HCT116 (cell line): ENCODE measurements around the gene CCDC83. TPM values are rescaled to one million over a fixed set of nuclear protein-coding genes. Genes with fewer than 3 reads are reported as not detected.

Experiments used
- ATAC-seq: fragments of 200-7000 bp; cut with Tn5 transposase; 2 replicates; pipeline ENCODE4 v1.9.1; 2020; ENCODE audit warnings: mild to moderate bottlenecking, moderate library complexity
- BruUV-seq: library from RNA; stranded (reverse); fragments of 400-500 nt; replicated peaks from 2 replicates; lab custom pipeline; 2021; lab: Mats Ljungman, UMichigan
- CTCF ChIA-PET: fragments of 300-600 bp; sonication (Branson Sonifier 250); formaldehyde crosslinking; loops from one replicate; lab custom pipeline; 2021; ENCODE audit warnings: antibody characterized with exemption; lab: Charles Lee
- POLR2A ChIA-PET: fragments of 300-600, 350-600 bp; sonication (Branson Sonifier 250); formaldehyde crosslinking; loops from one replicate; lab custom pipeline; 2021; ENCODE audit warnings: antibody characterized with exemption; lab: Charles Lee
- RAD21 ChIA-PET, 2 experiments: fragments of 300-600 bp; sonication (Branson Sonifier 250); formaldehyde crosslinking; loops; one replicate each; lab custom pipeline; 2023; ENCODE audit warnings: low total read pairs in 2 of 2; ENCODE audit not compliant: uncharacterized antibody in 2 of 2, unreplicated experiment in 2 of 2, low non-redundant PET in 1 of 2; lab: Charles Lee
- DNase-seq: peaks from one replicate; pipeline ENCODE4 v3.0.0-alpha.2; 2010; ENCODE audit warnings: low read depth, low spot score
- H2AFZ ChIP-seq: fragments of 200-600 bp; shearing (Covaris generic), sonication (generic); 2 replicates; pipeline ENCODE4 v1.6.1; 2017; ENCODE audit warnings: low read depth, mixed run types, mixed read lengths, antibody characterized with exemption, low read length; ENCODE audit not compliant: poor library complexity, severe bottlenecking
- H3K27ac ChIP-seq: 2 replicates; pipeline ENCODE4 v1.5.1; 2012; ENCODE audit warnings: low read depth, low read length
- H3K27me3 ChIP-seq: fragments of 200-600 bp; sonication (generic); 2 replicates; pipeline ENCODE4 v1.6.1; 2016; ENCODE audit warnings: mixed run types, low read length, mixed read lengths; ENCODE audit not compliant: insufficient read depth
- H3K36me3 ChIP-seq, 2 experiments: fragments of 200-500 bp in 1 of 2; fragments of 200-600 bp in 1 of 2; sonication (Bioruptor generic) in 1 of 2; sonication (generic) in 1 of 2; 2 replicates each; pipeline versions ENCODE4 v1.5.1 to v1.6.1; 2014 to 2016; ENCODE audit warnings: low read length in 2 of 2, inconsistent platforms in 1 of 2, mixed read lengths in 1 of 2, mixed run types in 1 of 2; ENCODE audit not compliant: insufficient read depth in 2 of 2, control insufficient read depth in 1 of 2
- H3K4me1 ChIP-seq, 2 experiments: fragments of 200-600 bp in 1 of 2; sonication (generic) in 1 of 2; 2 replicates each; pipeline versions ENCODE4 v1.5.1 to v1.6.1; 2012 to 2017; ENCODE audit warnings: low read length in 2 of 2, inconsistent platforms in 1 of 2, mild to moderate bottlenecking in 1 of 2, mixed read lengths in 1 of 2, mixed run types in 1 of 2, moderate library complexity in 1 of 2; ENCODE audit not compliant: insufficient read depth in 2 of 2, control insufficient read depth in 1 of 2
- H3K4me2 ChIP-seq: fragments of 200-600 bp; sonication (generic); 2 replicates; pipeline ENCODE4 v1.6.1; 2017; ENCODE audit warnings: mixed run types, low read length, mixed read lengths
- H3K4me3 ChIP-seq, 2 experiments: fragments of 200-600 bp in 1 of 2; sonication (generic) in 1 of 2; replicated peaks in 1 of 2; 2 replicates each; pipeline ENCODE4 v1.5.1; 2011 to 2016; ENCODE audit warnings: low read length in 2 of 2, control low read depth in 1 of 2, low read depth in 1 of 2, mild to moderate bottlenecking in 1 of 2, mixed read lengths in 1 of 2, mixed run types in 1 of 2
- H3K79me2 ChIP-seq: fragments of 200-600 bp; sonication (generic); 2 replicates; pipeline ENCODE4 v1.6.1; 2017; ENCODE audit warnings: mild to moderate bottlenecking, mixed run types, low read length, moderate library complexity, mixed read lengths; ENCODE audit not compliant: insufficient read depth
- H3K9ac ChIP-seq: fragments of 200-600 bp; sonication (generic); 2 replicates; pipeline ENCODE4 v1.6.1; 2016; ENCODE audit warnings: low read length, mixed read lengths
- H3K9me2 ChIP-seq: fragments of 200-600 bp; sonication (generic), shearing (Covaris generic); 2 replicates; pipeline ENCODE4 v1.6.1; 2017; ENCODE audit warnings: mixed run types, mild to moderate bottlenecking, moderate library complexity; ENCODE audit not compliant: insufficient read depth
- H3K9me3 ChIP-seq, 2 experiments: fragments of 200-500 bp in 1 of 2; fragments of 200-600 bp in 1 of 2; sonication (Bioruptor generic) in 1 of 2; sonication (generic) in 1 of 2; 2 replicates each; pipeline ENCODE4 v1.6.1; 2014 to 2017; ENCODE audit warnings: low read length in 2 of 2, mixed read lengths in 2 of 2, inconsistent platforms in 1 of 2, low read depth in 1 of 2, mild to moderate bottlenecking in 1 of 2, mixed run types in 1 of 2, moderate library complexity in 1 of 2; ENCODE audit not compliant: control insufficient read depth in 1 of 2, insufficient read depth in 1 of 2
- H4K20me1 ChIP-seq: fragments of 200-600 bp; sonication (generic), shearing (Covaris generic); 2 replicates; pipeline ENCODE4 v1.6.1; 2017; ENCODE audit warnings: mixed run types, mild to moderate bottlenecking, moderate library complexity; ENCODE audit not compliant: insufficient read depth
- CBX3 ChIP-seq: IDR thresholded peaks from 2 replicates; pipeline ENCODE4 v1.6.1; 2012; ENCODE audit warnings: low read depth
- CEBPB ChIP-seq: IDR thresholded peaks from 2 replicates; pipeline ENCODE4 v1.6.1; 2012; ENCODE audit warnings: low read depth
- EGR1 ChIP-seq: IDR thresholded peaks from 2 replicates; pipeline ENCODE4 v1.6.1; 2012; ENCODE audit warnings: low read depth
- ELF1 ChIP-seq: IDR thresholded peaks from 2 replicates; pipeline ENCODE4 v1.6.1; 2012; ENCODE audit warnings: low read depth, borderline replicate concordance
- EZH2phosphoT487 ChIP-seq: fragments of 200-600 bp; IDR thresholded peaks from 2 replicates; pipeline ENCODE4 v1.6.1; 2018; ENCODE audit warnings: antibody characterized with exemption, borderline replicate concordance
- POLR2A ChIP-seq: IDR thresholded peaks from 2 replicates; pipeline ENCODE4 v1.7.0; 2011; ENCODE audit warnings: borderline replicate concordance; ENCODE audit not compliant: insufficient read depth, insufficient read length; ENCODE audit errors: extremely low read depth
- POLR2AphosphoS5 ChIP-seq: IDR thresholded peaks from 2 replicates; pipeline ENCODE4 v1.6.1; 2011; ENCODE audit warnings: mild to moderate bottlenecking, low read depth, low read length, moderate library complexity
- RAD21 ChIP-seq: IDR thresholded peaks from 2 replicates; pipeline ENCODE4 v1.6.1; 2012; ENCODE audit warnings: low read depth, mild to moderate bottlenecking
- SIN3A ChIP-seq: IDR thresholded peaks from 2 replicates; pipeline ENCODE4 v1.6.1; 2012; ENCODE audit warnings: low read depth
- SP1 ChIP-seq: IDR thresholded peaks from 2 replicates; pipeline ENCODE4 v1.6.1; 2012; ENCODE audit warnings: low read depth
- YY1 ChIP-seq: IDR thresholded peaks from 2 replicates; pipeline ENCODE4 v1.6.1; 2011; ENCODE audit warnings: low read length, low read depth, moderate library complexity, mild to moderate bottlenecking; ENCODE audit not compliant: insufficient replicate concordance; ENCODE audit errors: extremely low read depth
- ZFX ChIP-seq: fragments of 450-650 bp; IDR thresholded peaks from 2 replicates; pipeline ENCODE4 v1.6.1; 2017
- intact Hi-C: fragments of 100-400 bp; cut with micrococcal nuclease; formaldehyde crosslinking; loops from 2 replicates; pipeline ENCODE4 v1.10.0; 2022
- total RNA-seq: library from RNA; stranded (reverse); gene quantifications from one replicate; pipeline ENCODE4 v1.2.1, GENCODE V29; 2021; ENCODE audit not compliant: unreplicated experiment
- TF ChIP-seq, protein P1 (sequence below): IDR thresholded peaks from 2 replicates; pipeline ENCODE4 v1.6.1; 2012
- TF ChIP-seq, protein P2 (sequence below): IDR thresholded peaks from 2 replicates; pipeline ENCODE4 v1.6.1; 2012
- TF ChIP-seq, protein P3 (sequence below), 3 experiments: fragments of 200-600 bp in 1 of 3; sonication (generic) in 1 of 3; IDR thresholded peaks in 2 of 3; conservative IDR thresholded peaks in 1 of 3; 2 replicates each; pipeline ENCODE4 v1.5.1; 2012 to 2017; ENCODE audit warnings: low read depth in 2 of 3, low read length in 2 of 3, antibody characterized with exemption in 1 of 3, borderline replicate concordance in 1 of 3, control low read depth in 1 of 3, mild to moderate bottlenecking in 1 of 3, mixed read lengths in 1 of 3, mixed run types in 1 of 3, moderate library complexity in 1 of 3; ENCODE audit not compliant: insufficient read depth in 1 of 3
- TF ChIP-seq, protein P4 (sequence below): IDR thresholded peaks from 2 replicates; pipeline ENCODE4 v1.6.1; 2012; ENCODE audit warnings: low read depth
- TF ChIP-seq, protein P5 (sequence below): IDR thresholded peaks from 2 replicates; pipeline ENCODE4 v1.6.1; 2011; ENCODE audit warnings: mild to moderate bottlenecking, low read length, moderate library complexity; ENCODE audit not compliant: insufficient replicate concordance; ENCODE audit errors: extremely low read depth

CCDC83 gene
- total RNA-seq, 1 experiment from 2014 or later: not detected

DNA sequence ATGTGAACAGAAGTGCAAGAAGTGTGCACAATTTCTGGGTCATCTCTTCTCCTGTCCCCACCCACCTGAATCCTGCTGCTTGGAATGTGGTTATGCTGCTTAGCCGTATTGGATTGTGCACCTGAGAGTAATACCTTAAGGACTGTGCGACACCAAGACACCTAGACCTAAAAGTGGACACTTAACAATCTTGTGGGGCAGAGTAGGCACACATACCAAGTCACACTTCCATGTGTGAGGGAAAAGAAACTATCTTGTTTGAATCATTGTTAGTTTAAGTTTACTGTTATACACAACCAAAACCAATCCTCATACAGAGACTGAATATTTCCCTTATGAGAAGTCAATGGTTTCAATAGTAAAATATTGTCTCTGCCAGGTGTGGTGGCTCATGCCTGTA, 93.7 kb downstream of the CCDC83 start (continued):
- TF ChIP-seq, protein P1, sequence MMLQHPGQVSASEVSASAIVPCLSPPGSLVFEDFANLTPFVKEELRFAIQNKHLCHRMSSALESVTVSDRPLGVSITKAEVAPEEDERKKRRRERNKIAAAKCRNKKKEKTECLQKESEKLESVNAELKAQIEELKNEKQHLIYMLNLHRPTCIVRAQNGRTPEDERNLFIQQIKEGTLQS: no peak
- TF ChIP-seq CEBPB: no peak
- TF ChIP-seq, protein P2, sequence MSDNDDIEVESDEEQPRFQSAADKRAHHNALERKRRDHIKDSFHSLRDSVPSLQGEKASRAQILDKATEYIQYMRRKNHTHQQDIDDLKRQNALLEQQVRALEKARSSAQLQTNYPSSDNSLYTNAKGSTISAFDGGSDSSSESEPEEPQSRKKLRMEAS: no peak

DNA sequence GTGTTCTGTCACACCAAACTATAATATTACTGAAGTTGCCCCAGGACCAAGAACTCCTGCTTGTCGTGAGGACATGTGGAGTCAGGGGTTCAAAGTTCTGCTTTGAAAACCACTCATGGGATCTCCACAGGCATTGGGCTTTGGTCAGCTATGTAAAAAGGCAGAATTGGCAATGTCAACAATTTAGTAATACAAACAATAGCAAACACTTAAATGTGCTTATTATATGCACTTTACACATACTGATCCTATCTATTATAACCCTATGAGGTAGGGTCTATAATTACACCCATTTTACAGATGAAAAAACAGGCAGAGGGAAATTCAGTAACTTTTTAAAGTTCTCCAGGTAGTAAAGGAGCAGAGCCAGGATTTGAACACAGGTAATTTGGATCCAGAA, 94.6 kb downstream of the CCDC83 start:
- intact Hi-C loops: loop anchor here (10.0 kb wide), 1 partner anchor 355 kb away; no protein-coding TSS in a partner anchor
- no peaks in the 10 kb centered on the region for H3K36me3 ChIP-seq
- H3K27me3 ChIP-seq: no peaks in the 10 kb centered on the region
- no peak overlapping the region for H3K4me3 ChIP-seq
- BruUV-seq: no TSS peak
- H3K79me2 ChIP-seq: no peaks in the 10 kb centered on the region
- no peak overlapping the region for H2AFZ ChIP-seq
- ChIA-PET CTCF (no interaction called here), RAD21 (no interaction called here), POLR2A (no interaction called here)
- DNase-seq (no peak), ATAC-seq (no peak)
- H3K4me2 ChIP-seq: no peak overlapping the region
- H3K9ac ChIP-seq: no peak overlapping the region
- H3K9me3 ChIP-seq: no peaks in the 10 kb centered on the region; a peak in 1 of 4 replicates
- H3K27ac ChIP-seq: no peak overlapping the region
- peaks cover 0 to 19% of the 10 kb centered on the region in 2 experiments; a peak in 1 of 4 replicates for H3K4me1 ChIP-seq
- no peaks in the 10 kb centered on the region for H4K20me1 ChIP-seq
- H3K9me2 ChIP-seq: no peaks in the 10 kb centered on the region
- TF ChIP-seq ZFX (no peak), POLR2AphosphoS5 (no peak), SP1 (no peak), EGR1 (no peak), EZH2phosphoT487 (no peak), CEBPB (no peak), YY1 (no peak), RAD21 (no peak), SIN3A (no peak), POLR2A (no peak), CBX3 (no peak), ELF1 (no peak)
- TF ChIP-seq, protein P3, sequence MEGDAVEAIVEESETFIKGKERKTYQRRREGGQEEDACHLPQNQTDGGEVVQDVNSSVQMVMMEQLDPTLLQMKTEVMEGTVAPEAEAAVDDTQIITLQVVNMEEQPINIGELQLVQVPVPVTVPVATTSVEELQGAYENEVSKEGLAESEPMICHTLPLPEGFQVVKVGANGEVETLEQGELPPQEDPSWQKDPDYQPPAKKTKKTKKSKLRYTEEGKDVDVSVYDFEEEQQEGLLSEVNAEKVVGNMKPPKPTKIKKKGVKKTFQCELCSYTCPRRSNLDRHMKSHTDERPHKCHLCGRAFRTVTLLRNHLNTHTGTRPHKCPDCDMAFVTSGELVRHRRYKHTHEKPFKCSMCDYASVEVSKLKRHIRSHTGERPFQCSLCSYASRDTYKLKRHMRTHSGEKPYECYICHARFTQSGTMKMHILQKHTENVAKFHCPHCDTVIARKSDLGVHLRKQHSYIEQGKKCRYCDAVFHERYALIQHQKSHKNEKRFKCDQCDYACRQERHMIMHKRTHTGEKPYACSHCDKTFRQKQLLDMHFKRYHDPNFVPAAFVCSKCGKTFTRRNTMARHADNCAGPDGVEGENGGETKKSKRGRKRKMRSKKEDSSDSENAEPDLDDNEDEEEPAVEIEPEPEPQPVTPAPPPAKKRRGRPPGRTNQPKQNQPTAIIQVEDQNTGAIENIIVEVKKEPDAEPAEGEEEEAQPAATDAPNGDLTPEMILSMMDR (IDR thresholded peaks at IDR 0.05 in 2 of 3, conservative IDR thresholded peaks at IDR 0.05 in 1 of 3; ENCODE audit: borderline replicate concordance in 1 of 3, insufficient read depth in 1 of 3, low read depth in 2 of 3, low read length in 2 of 3): no peak
- TF ChIP-seq, protein P4, sequence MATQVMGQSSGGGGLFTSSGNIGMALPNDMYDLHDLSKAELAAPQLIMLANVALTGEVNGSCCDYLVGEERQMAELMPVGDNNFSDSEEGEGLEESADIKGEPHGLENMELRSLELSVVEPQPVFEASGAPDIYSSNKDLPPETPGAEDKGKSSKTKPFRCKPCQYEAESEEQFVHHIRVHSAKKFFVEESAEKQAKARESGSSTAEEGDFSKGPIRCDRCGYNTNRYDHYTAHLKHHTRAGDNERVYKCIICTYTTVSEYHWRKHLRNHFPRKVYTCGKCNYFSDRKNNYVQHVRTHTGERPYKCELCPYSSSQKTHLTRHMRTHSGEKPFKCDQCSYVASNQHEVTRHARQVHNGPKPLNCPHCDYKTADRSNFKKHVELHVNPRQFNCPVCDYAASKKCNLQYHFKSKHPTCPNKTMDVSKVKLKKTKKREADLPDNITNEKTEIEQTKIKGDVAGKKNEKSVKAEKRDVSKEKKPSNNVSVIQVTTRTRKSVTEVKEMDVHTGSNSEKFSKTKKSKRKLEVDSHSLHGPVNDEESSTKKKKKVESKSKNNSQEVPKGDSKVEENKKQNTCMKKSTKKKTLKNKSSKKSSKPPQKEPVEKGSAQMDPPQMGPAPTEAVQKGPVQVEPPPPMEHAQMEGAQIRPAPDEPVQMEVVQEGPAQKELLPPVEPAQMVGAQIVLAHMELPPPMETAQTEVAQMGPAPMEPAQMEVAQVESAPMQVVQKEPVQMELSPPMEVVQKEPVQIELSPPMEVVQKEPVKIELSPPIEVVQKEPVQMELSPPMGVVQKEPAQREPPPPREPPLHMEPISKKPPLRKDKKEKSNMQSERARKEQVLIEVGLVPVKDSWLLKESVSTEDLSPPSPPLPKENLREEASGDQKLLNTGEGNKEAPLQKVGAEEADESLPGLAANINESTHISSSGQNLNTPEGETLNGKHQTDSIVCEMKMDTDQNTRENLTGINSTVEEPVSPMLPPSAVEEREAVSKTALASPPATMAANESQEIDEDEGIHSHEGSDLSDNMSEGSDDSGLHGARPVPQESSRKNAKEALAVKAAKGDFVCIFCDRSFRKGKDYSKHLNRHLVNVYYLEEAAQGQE: no peak
- TF ChIP-seq, protein P5, sequence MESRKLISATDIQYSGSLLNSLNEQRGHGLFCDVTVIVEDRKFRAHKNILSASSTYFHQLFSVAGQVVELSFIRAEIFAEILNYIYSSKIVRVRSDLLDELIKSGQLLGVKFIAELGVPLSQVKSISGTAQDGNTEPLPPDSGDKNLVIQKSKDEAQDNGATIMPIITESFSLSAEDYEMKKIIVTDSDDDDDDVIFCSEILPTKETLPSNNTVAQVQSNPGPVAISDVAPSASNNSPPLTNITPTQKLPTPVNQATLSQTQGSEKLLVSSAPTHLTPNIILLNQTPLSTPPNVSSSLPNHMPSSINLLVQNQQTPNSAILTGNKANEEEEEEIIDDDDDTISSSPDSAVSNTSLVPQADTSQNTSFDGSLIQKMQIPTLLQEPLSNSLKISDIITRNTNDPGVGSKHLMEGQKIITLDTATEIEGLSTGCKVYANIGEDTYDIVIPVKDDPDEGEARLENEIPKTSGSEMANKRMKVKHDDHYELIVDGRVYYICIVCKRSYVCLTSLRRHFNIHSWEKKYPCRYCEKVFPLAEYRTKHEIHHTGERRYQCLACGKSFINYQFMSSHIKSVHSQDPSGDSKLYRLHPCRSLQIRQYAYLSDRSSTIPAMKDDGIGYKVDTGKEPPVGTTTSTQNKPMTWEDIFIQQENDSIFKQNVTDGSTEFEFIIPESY: no peak
- TF ChIP-seq, protein P2: no peak
- TF ChIP-seq, protein P1: no peak
